Gastrocnemius medialis (tissue), 4 donors: ENCODE data around the gene RNF144A. TPM values are rescaled to one million over a fixed set of nuclear protein-coding genes. Genes with fewer than 3 reads are reported as not detected.

Experiments
- ATAC-seq, 2 donors: fragments of 150-250 bp; one replicate each; pipeline ENCODE4 v1.9.1; 2016
- DNase-seq, 2 donors: peaks; one replicate each; pipeline ENCODE4 v3.0.0-alpha.2; 2019
- H3K27ac ChIP-seq, 4 donors: fragments of 200-600 bp; sonication (generic); 1 replicate in 1 of 4; 2 replicates in 3 of 4; pipeline ENCODE4 v1.5.1; 2016 to 2018; ENCODE audit warnings: mild to moderate bottlenecking in 2 of 4, moderate library complexity in 1 of 4
- H3K27me3 ChIP-seq, 3 donors: fragments of 200-600 bp; sonication (generic) in 2 of 3; 1 replicate in 1 of 3; 2 replicates in 2 of 3; pipeline versions ENCODE4 v1.5.1 to v1.6.0; 2016 to 2019; ENCODE audit warnings: mild to moderate bottlenecking in 1 of 3, moderate library complexity in 1 of 3
- H3K36me3 ChIP-seq, 2 donors: fragments of 200-600 bp; sonication (generic) in 1 of 2; one replicate each; pipeline ENCODE4 v1.5.1; 2017 to 2018
- H3K4me1 ChIP-seq, 2 donors: fragments of 200-600 bp; sonication (generic) in 1 of 2; one replicate each; pipeline ENCODE4 v1.5.1; 2016 to 2017; ENCODE audit warnings: mild to moderate bottlenecking in 2 of 2
- H3K4me3 ChIP-seq, 4 donors: fragments of 200-600 bp; sonication (generic) in 3 of 4; 1 replicate in 1 of 4; 2 replicates in 3 of 4; pipeline ENCODE4 v1.5.1; 2016 to 2019; ENCODE audit warnings: mild to moderate bottlenecking in 2 of 4
- H3K9me3 ChIP-seq, 3 donors: fragments of 200-600 bp; sonication (generic) in 2 of 3; 1 replicate in 1 of 3; 2 replicates in 2 of 3; pipeline ENCODE4 v1.5.1; 2016 to 2019
- CTCF ChIP-seq, 5 experiments: fragments of 450-650 bp in 3 of 5; fragments of 200-600 bp in 2 of 5; sonication (generic) in 2 of 5; IDR thresholded peaks in 4 of 5; conservative IDR thresholded peaks in 1 of 5; 1 replicate in 4 of 5; 2 replicates in 1 of 5; pipeline ENCODE4 v1.5.1; 2016 to 2019; ENCODE audit warnings: antibody characterized with exemption in 5 of 5, mild to moderate bottlenecking in 3 of 5, moderate library complexity in 3 of 5
- POLR2A ChIP-seq, 2 donors: fragments of 450-650 bp; IDR thresholded peaks; one replicate each; pipeline ENCODE4 v1.6.1; 2017; ENCODE audit warnings: antibody characterized with exemption in 2 of 2, mild to moderate bottlenecking in 2 of 2, moderate library complexity in 2 of 2
- in situ Hi-C, 4 donors: fragments of 200-750 bp; cut with MboI; loops; one replicate each; pipeline versions ENCODE4 v1.15.0 to v1.8.0; 2017; ENCODE audit warnings: low sequenced_read_pairs in 4 of 4
- intact Hi-C: fragments of 100-400 bp; cut with DNase I; formaldehyde crosslinking; loops from one replicate; pipeline ENCODE4 v1.15.1; 2023; ENCODE audit warnings: low total_unique reads
- total RNA-seq, 4 donors: library from RNA; depleted of rRNA; stranded (reverse); fragments of >200 nt; gene quantifications; one replicate each; pipeline versions ENCODE4 v1.1.0 to v1.2.3, GENCODE V29; 2016

RNF144A gene
- total RNA-seq, 4 donors from 2014 or later: 4.9 to 16.2 (median 10.2) TPM

- H3K4me3 ChIP-seq: no peak overlapping the region
- no peaks in the 10 kb centered on the region for H3K4me1 ChIP-seq
- TF ChIP-seq CTCF (IDR thresholded peaks at IDR 0.05 in 4 of 5, conservative IDR thresholded peaks at IDR 0.05 in 1 of 5): no peak
- no peak for TF ChIP-seq POLR2A (IDR thresholded peaks at IDR 0.05)
- H3K27me3 ChIP-seq: no peaks in the 10 kb centered on the region
- ATAC-seq (no peak), DNase-seq (no peak)
- in situ Hi-C loops: no loop called here
- no peak overlapping the region for H3K27ac ChIP-seq
- no peaks in the 10 kb centered on the region for H3K9me3 ChIP-seq
- H3K36me3 ChIP-seq: no peaks in the 10 kb centered on the region
- intact Hi-C loops: no loop called here
Measured at GRCh38 chr2:7070483-7070882, 153.3 kb downstream of the RNF144A start.

GRCh38 chr2:7071154-7071553 is 153.9 kb downstream of the RNF144A start:
- Histone ChIP-seq H3K36me3 (no peaks in the 10 kb centered on the region), H3K27me3 (no peaks in the 10 kb centered on the region), H3K9me3 (no peaks in the 10 kb centered on the region), H3K4me3 (no peak overlapping the region), H3K4me1 (no peaks in the 10 kb centered on the region), H3K27ac (no peak overlapping the region)
- TF ChIP-seq POLR2A (IDR thresholded peaks at IDR 0.05) (no peak), CTCF (IDR thresholded peaks at IDR 0.05 in 4 of 5, conservative IDR thresholded peaks at IDR 0.05 in 1 of 5) (no peak)
- in situ Hi-C loops (no loop called here), intact Hi-C loops (no loop called here)
- DNase-seq (no peak), ATAC-seq (no peak)

- Histone ChIP-seq H3K36me3 (no peaks in the 10 kb centered on the region), H3K4me1 (no peaks in the 10 kb centered on the region), H3K27me3 (no peaks in the 10 kb centered on the region), H3K27ac (no peak overlapping the region), H3K9me3 (no peaks in the 10 kb centered on the region), H3K4me3 (no peak overlapping the region)
- DNase-seq (no peak), ATAC-seq (no peak)
- TF ChIP-seq CTCF (IDR thresholded peaks at IDR 0.05 in 4 of 5, conservative IDR thresholded peaks at IDR 0.05 in 1 of 5): no peak
- TF ChIP-seq POLR2A (IDR thresholded peaks at IDR 0.05): no peak
- in situ Hi-C loops: no loop called here
- intact Hi-C loops: no loop called here
Measured at GRCh38 chr2:7071916-7072556, 154.8 kb downstream of the RNF144A start.

- H3K4me3 ChIP-seq: no peak overlapping the region
- in situ Hi-C loops (no loop called here), intact Hi-C loops (no loop called here)
- H3K27ac ChIP-seq: no peak overlapping the region
- no peaks in the 10 kb centered on the region for H3K27me3 ChIP-seq
- no peak for DNase-seq
- no peak for TF ChIP-seq CTCF (IDR thresholded peaks at IDR 0.05 in 4 of 5, conservative IDR thresholded peaks at IDR 0.05 in 1 of 5)
- no peak for TF ChIP-seq POLR2A (IDR thresholded peaks at IDR 0.05)
- H3K9me3 ChIP-seq: no peaks in the 10 kb centered on the region
- H3K36me3 ChIP-seq: no peaks in the 10 kb centered on the region
- no peaks in the 10 kb centered on the region for H3K4me1 ChIP-seq
- no peak for ATAC-seq
Measured at GRCh38 chr2:7073901-7074300, 156.7 kb downstream of the RNF144A start.

- no peaks in the 10 kb centered on the region for H3K4me1 ChIP-seq
- no peak overlapping the region for H3K27ac ChIP-seq
- no peaks in the 10 kb centered on the region for H3K36me3 ChIP-seq
- TF ChIP-seq POLR2A (IDR thresholded peaks at IDR 0.05) (no peak), CTCF (IDR thresholded peaks at IDR 0.05 in 4 of 5, conservative IDR thresholded peaks at IDR 0.05 in 1 of 5) (no peak)
- no peak overlapping the region for H3K4me3 ChIP-seq
- no peaks in the 10 kb centered on the region for H3K9me3 ChIP-seq
- DNase-seq: no peak
- no peaks in the 10 kb centered on the region for H3K27me3 ChIP-seq
- in situ Hi-C loops: loop anchor here (25.0 kb wide), 1 partner anchor 1611 kb away; the partner anchor contains the start of gene ID2 (in 4 of the 4)
- intact Hi-C loops: no loop called here
- ATAC-seq: no peak
Measured at GRCh38 chr2:7075834-7076233, 158.6 kb downstream of the RNF144A start.
